ENCODE results near the gene PNPLA1.

PNPLA1 gene

DNA sequence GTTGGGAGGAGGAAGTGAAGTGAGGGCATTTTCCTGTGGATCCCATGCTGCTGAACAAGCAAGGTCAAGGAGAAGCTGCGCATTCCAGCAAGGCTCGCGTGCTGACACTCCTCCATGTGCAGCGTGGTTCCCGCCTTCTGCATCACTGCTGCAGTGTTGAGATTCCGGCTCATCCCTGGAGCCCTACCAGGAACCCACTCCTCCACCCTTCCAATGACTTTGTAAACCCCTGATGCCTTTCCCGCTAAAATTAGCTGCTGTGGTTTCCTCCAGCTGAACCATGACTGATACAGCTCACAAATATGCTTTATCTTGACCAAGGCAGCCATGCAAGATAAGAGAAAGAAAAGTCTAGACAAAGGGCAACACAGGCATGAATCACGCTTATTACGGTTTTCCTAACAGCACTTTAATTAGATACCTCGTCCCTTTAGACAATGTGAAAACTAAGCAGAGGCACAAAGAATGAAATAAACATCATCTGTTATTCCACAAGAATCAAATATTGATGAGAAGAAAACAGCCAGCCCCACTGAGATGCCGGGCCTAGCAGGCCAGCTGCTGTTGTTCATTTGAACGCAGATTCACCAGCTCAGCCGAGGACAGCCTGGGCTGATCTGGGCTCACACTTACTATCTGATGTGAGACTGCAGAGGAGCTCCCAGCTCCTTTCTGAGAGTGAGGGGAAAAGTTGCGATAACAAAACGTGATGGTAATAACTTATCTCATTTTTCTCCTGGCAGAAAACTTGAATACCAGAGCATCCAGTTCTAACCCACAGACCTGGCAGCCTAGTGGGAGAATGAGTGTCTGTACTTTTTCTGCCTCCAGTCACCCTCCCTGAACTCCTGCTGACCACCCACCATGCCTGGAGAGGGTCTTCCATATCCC is 81.1 kb downstream of the PNPLA1 start:
- in situ Hi-C loops (cut with HindIII; ENCODE audit: low sequenced_read_pairs), result no loop called here

DNA sequence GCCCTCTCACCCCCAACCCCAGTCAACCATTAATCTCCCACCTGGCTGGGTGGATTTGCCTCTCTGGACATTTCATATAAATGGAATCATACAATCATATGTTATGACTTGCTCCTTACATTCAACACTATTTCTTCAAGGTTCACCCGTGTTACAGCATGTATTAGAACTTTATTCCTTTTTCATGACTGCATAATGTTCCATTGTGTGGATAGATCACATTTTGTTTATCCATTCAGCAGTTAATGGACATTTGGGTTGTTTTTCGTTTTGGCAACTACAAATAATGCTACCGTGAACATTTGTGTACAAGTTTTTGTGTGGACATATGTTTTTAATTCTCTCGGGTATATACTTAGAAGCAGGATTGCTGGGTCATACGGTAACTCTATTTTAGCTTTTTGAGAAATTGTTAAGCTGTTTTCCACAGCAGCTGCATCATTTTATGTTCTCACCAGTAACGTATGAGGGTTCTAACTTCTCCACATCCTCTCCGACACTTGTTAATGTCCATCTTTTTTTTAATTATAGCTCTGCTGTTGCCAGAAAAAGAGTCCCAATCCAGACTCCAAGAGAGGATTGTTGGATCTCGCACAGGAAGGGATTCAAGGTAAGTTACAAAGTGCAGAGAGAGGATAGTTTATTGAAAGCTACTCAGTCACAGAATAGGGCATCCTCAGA is 82.8 kb downstream of the PNPLA1 start:
- in situ Hi-C loops (cut with HindIII; ENCODE audit: low sequenced_read_pairs), result no loop called here

GRCh38 chr6:36353411-36353915 is 83.6 kb downstream of the PNPLA1 start:
- in situ Hi-C loops (cut with HindIII; ENCODE audit: low sequenced_read_pairs), result no loop called here

DNA sequence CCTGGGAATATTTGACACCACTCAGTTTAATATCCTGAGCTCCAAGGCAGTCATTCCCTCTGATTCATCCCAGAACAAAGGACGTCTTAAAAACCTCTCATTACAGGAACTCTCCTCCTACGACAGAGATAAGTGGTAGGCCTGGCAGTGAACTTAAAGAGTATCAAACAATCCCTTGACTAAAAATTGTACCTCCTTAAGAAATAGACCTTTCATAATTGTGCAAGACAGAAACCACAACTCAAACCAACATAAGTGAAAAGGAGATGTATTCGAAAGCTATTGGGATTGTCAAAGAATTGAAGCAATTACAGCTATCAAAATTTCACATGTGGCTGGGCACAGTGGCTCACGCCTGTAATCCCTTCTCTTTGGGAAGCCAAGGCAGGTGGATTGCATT is 86.0 kb downstream of the PNPLA1 start:
- in situ Hi-C loops (cut with HindIII; ENCODE audit: low sequenced_read_pairs), result no loop called here

- in situ Hi-C loops (cut with HindIII; ENCODE audit: low sequenced_read_pairs), result no loop called here
Measured at GRCh38 chr6:36357872-36358225, 88.0 kb downstream of the PNPLA1 start.

Measured in DLD1 (cell line).